ENCODE data around the gene IL15RA.

- TF ChIP-seq MYC (IDR thresholded peaks at IDR 0.05; ENCODE audit: low read depth, low read length) = no peak
- TF ChIP-seq CTCF (IDR thresholded peaks at IDR 0.05; ENCODE audit: extremely low read depth in 1 of 2, insufficient read depth in 1 of 2, low read depth in 1 of 2, low read length in 2 of 2) = no peak
- TF ChIP-seq GATA2 (IDR thresholded peaks at IDR 0.05; ENCODE audit: insufficient read depth, insufficient read length, low read depth, low read length) = no peak
- TF ChIP-seq POLR2AphosphoS5 (IDR thresholded peaks at IDR 0.05; ENCODE audit: insufficient read depth, low read depth, low read length) = no peak
- no peak for TF ChIP-seq POLR2A (IDR thresholded peaks at IDR 0.05; ENCODE audit: low read depth, low read length)
- no peak for TF ChIP-seq FOS (IDR thresholded peaks at IDR 0.05; ENCODE audit: borderline replicate concordance, insufficient read depth, low read length)
- TF ChIP-seq MAX (IDR thresholded peaks at IDR 0.05; ENCODE audit: insufficient read depth, insufficient read length) = no peak
These were observed 31.8 kb upstream of the IL15RA start for GRCh38 chr10:6009150-6009549.

All from endothelial cell of umbilical vein (primary cell).